Bronchial epithelial cell (primary cell): Measurements from ENCODE around the gene PMEL. TPM values are rescaled to one million over a fixed set of nuclear protein-coding genes. Genes with fewer than 3 reads are reported as not detected.
"Not testable (repeated sequence)": the region's sequence is repeated elsewhere in the genome, so short reads cannot be mapped to it uniquely, and the experiment has no call there.

Source experiments
- DNase-seq: peaks from one replicate; pipeline ENCODE4 v3.0.0-alpha.2; 2010; ENCODE audit warnings: low read depth
- FAIRE-seq: peaks from 2 replicates; lab custom pipeline; 2011; peaks lifted over from hg19 to GRCh38; lab: Jason Lieb, UNC
- H3K27me3 ChIP-seq: 2 replicates; pipeline ENCODE4 v1.5.1; 2011; ENCODE audit warnings: low read length; ENCODE audit not compliant: control insufficient read depth, insufficient read depth
- H3K36me3 ChIP-seq: 2 replicates; pipeline ENCODE4 v1.5.1; 2011; ENCODE audit warnings: low read length; ENCODE audit not compliant: control insufficient read depth, insufficient read depth
- H3K4me3 ChIP-seq: 2 replicates; pipeline ENCODE4 v1.5.1; 2011; ENCODE audit warnings: mild to moderate bottlenecking, low read depth, low read length, control low read depth
- CTCF ChIP-seq: IDR thresholded peaks from 2 replicates; pipeline ENCODE4 v1.5.1; 2011; ENCODE audit warnings: mild to moderate bottlenecking, moderate library complexity, low read length, control low read depth, inconsistent platforms; ENCODE audit not compliant: insufficient read depth, severe bottlenecking
- total RNA-seq: library from RNA; depleted of rRNA; stranded (reverse); fragments of >200 nt; gene quantifications from 2 replicates; pipeline ENCODE4 v1.2.1, GENCODE V29; 2014

Gene PMEL
- total RNA-seq, 1 donor from 2014 or later, result 2.6 TPM

- H3K4me3 ChIP-seq, result peak overlapping the region; percentile 66
- no peak for DNase-seq
- H3K27me3 ChIP-seq, result no peaks in the 10 kb centered on the region
- peaks cover 5% of the 10 kb centered on the region for H3K36me3 ChIP-seq
- no peak for TF ChIP-seq CTCF
- no peak for FAIRE-seq
These were observed 42.0 kb upstream of the PMEL start for GRCh38 chr12:56007564-56008559.

GRCh38 chr12:56004211-56004610 is 38.4 kb upstream of the PMEL start:
- Histone ChIP-seq H3K27me3 (no peaks in the 10 kb centered on the region), H3K36me3 (peaks cover 5% of the 10 kb centered on the region), H3K4me3 (no peak overlapping the region)
- DNase-seq (no peak), FAIRE-seq (no peak)
- TF ChIP-seq CTCF, result no peak

- H3K36me3 ChIP-seq, FAIRE-seq, H3K27me3 ChIP-seq, DNase-seq, H3K4me3 ChIP-seq: not testable (repeated sequence)
These were observed 37.5 kb upstream of the PMEL start for GRCh38 chr12:56003376-56003775.

GRCh38 chr12:56001487-56002100 is 35.8 kb upstream of the PMEL start:
- no peak overlapping the region for H3K4me3 ChIP-seq
- peaks cover 5% of the 10 kb centered on the region for H3K36me3 ChIP-seq
- no peak for DNase-seq
- no peaks in the 10 kb centered on the region for H3K27me3 ChIP-seq
- TF ChIP-seq CTCF, result no peak
- no peak for FAIRE-seq

GRCh38 chr12:55999999-56000540 is 34.2 kb upstream of the PMEL start:
- H3K27me3 ChIP-seq, FAIRE-seq, H3K4me3 ChIP-seq, DNase-seq, H3K36me3 ChIP-seq: not testable (repeated sequence)

GRCh38 chr12:55999522-55999921 is 33.7 kb upstream of the PMEL start:
- FAIRE-seq, H3K36me3 ChIP-seq, DNase-seq, H3K4me3 ChIP-seq, H3K27me3 ChIP-seq: not testable (repeated sequence)

GRCh38 chr12:55997535-55997859 is 31.7 kb upstream of the PMEL start:
- no peak for FAIRE-seq
- TF ChIP-seq CTCF, result no peak
- no peak for DNase-seq

More at GRCh38 chr12:55997535-55997859, 31.7 kb upstream of the PMEL start:
- H3K27me3 ChIP-seq, result no peaks in the 10 kb centered on the region
- H3K4me3 ChIP-seq, result peak overlapping the region; percentile 50
- H3K36me3 ChIP-seq, result peaks cover 6% of the 10 kb centered on the region
